Suppressor macrophage treated with lipopolysaccharide for 1 hour (primary cell): ENCODE measurements around the gene EIF2AK2.
"Not testable (repeated sequence)": the region's sequence is repeated elsewhere in the genome, so short reads cannot be mapped to it uniquely, and the experiment has no call there.

ENCODE experiments used
- DNase-seq, 3 donors: peaks; one replicate each; pipeline ENCODE4 v3.0.0-alpha.2; 2020 to 2022

The EIF2AK2 gene

GRCh38 chr2:37156857-37157714 lies at the start of gene EIF2AK2:
EIF2AK2 (minus strand) TSS chr2:37156980; CDS start chr2:37147806, 9,174 bp downstream.
- peak; percentile 94 to 95 (median 95) for DNase-seq

DNA sequence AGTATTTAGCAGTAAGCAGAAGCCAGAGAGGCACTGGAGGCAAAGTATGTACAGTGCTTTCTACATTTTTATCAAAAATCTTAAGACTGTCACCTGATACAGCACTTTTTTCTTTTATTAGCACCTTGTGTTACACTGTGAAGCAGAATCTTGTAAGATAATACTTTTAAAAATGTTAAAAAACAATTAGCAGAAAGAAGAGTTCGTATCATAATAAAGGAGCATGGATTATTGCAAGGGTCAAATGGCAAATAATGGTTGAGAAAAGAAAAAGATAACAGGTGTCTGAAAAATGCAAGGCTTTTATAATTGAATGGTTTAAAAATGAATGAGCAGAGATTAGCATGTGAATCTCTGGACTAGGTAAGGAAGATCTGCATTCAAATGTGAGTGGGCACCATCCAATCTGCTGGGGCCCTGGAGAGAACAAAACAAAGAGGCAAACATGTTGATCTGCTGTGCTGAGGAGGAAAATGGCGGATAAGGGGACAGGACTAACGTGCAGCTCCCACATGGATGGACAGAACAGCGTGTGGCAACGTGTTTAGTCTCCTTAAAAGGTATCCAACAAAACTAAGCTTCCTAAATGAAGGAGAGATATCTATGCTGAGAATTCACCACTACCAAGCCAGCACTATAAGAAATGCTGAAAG lies 49.0 kb upstream of the EIF2AK2 start:
- DNase-seq = no peak

- not testable (repeated sequence) for DNase-seq
Measured at GRCh38 chr2:37205071-37205661, 48.4 kb upstream of the EIF2AK2 start.

DNA sequence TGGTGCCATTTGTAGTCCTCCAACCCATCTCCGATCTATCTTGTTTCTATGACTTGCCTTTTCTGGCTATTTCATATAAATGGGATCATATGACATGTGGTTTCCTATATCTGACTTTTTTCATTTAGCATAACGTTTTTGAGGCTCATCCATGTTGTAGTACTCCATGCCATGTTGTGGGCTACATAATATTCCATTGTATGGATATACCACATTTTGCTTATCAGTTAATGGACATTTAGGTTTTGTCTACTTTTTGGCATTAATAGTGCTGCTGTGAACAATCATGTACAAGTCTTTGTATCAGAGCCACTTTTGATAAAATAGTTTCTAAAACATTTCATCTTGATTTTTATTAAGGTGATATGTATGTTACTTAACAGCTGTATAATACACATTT lies 46.9 kb upstream of the EIF2AK2 start:
- DNase-seq = no peak

DNA sequence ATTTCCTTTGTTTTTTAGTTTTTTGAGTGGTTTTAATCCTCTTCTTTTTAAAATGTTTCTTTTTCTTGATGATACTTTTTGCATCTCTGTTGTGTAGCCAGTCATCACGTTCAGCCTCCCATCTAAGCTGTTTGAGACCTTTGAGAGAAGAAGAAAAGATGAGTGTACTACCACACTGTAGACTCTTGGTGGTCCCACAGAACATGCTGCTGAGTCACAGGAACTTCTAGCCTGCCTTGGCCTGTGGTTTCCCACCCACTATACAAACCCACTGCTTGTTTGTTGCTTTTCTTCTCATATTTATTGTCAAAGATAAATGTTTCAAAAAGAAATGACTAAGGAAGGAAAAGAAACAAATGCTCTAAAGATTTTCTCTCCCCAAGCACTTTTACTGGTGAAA lies 45.0 kb upstream of the EIF2AK2 start:
- peak in 1 of 3 donors; percentile 17 for DNase-seq

DNA sequence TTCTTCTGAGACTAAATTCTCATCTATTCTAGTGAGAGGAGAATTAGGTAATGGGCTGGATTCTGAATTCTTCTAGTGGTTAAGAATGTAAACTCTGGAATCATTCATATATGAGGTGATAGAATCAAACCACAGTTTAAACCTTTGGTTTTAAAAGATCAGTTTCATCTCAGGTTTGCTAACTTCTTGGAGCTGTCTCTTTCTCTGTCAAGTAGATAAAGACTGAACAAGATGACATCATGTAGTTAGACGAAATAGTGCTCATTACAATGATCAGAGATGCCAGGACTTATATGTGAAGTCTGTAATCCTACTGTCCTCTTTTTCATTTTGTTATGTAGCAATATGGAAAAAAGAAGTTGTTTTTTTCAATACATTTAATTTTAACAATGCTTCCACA lies 44.4 kb upstream of the EIF2AK2 start:
- DNase-seq = no peak

DNA sequence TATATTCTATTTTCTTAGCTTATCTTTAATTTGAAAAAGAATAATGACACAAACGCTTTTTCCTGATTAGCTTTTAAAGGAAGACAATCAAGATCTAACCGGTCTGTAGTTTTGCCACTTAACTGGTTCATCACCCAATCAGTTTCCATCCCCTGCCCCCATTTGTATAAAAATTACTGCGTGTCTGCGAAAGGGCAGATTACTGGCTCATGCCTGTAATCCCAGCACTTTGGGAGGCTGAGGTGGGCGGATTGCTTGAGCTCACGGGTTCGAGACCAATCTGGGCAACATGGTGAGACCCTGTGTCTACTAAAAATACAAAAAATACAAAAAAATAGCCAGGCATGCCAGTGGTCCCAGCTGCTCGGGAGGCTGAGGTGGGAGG lies 41.9 kb upstream of the EIF2AK2 start:
- no peak for DNase-seq

- DNase-seq = peak; percentile 91 to 94 (median 92)
Measured at GRCh38 chr2:37196320-37197195, 39.8 kb upstream of the EIF2AK2 start, which contains the start of gene CEBPZOS. CEBPZOS (plus strand) TSS chr2:37196496; CDS start chr2:37199705, 3,209 bp downstream.

DNA sequence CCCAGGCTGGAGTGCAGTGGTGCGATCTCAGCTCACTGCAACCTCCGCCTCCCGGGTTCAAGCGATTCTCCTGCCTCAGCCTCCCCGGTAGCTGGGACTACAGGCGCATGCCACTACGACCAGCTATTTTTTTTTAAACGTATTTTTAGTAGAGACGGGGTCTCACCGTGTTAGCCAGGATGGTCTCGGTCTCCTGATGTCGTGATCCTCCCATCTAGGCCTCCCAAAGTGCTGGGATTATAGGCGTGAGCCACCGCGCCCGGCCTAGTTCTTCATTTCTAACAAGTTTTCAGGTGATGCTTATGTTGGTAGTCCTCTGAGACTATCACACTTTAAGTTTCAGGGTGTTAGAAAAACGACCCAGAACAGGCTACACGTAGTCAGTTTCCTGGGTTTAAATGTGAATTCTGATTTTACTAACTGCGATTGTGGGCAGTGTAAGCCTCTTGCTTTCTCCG lies 39.1 kb upstream of the EIF2AK2 start:
- DNase-seq = not testable (repeated sequence)

GRCh38 chr2:37192551-37192950 lies 35.8 kb upstream of the EIF2AK2 start:
- no peak for DNase-seq

GRCh38 chr2:37191747-37192146 lies 35.0 kb upstream of the EIF2AK2 start:
- no peak for DNase-seq

GRCh38 chr2:37191253-37191652 lies 34.5 kb upstream of the EIF2AK2 start:
- DNase-seq = no peak

- no peak for DNase-seq
Measured at GRCh38 chr2:37190290-37190689, 33.5 kb upstream of the EIF2AK2 start.

DNA sequence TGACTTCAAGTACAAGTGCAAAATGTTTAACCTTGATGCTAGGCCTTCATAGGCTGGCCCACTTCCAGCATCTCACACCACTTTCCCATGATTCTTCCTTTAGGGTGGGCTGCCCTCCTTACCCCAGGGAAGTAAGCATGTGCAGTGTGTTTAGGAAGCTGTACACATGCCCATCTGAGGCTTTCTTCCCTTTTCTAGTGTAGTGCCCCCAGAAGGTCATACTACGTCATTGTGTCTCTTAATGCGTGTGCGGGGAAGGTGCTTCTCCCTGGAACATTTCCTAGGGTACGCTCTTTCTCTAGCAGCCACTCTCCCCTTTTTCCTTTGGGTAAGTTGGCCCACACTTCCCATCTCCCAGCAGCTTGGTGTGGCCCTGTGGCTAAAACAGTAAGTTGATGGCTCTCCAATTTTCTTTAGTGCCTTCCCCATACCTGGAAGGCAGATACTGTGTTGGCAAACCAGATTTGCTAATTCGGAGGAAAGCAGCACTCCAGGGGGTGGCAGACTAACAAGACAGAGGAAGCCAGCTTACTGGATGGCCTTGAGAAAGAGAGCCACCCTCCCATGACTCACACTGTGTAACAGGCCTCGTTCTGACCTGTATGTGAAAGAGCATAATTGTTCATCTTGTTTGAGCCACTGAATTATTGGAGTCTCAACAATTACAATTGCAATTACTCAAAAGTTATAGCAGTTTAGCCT lies 32.8 kb upstream of the EIF2AK2 start:
- DNase-seq = peak; percentile 78 to 81 (median 81)

GRCh38 chr2:37188570-37188969 lies 31.8 kb upstream of the EIF2AK2 start, which contains the start of gene SULT6B1:
SULT6B1 (minus strand) TSS chr2:37188670; CDS start chr2:37188640, 30 bp downstream.
- DNase-seq = no peak

- DNase-seq = no peak
Measured at GRCh38 chr2:37181726-37182684, 25.2 kb upstream of the EIF2AK2 start.

DNA sequence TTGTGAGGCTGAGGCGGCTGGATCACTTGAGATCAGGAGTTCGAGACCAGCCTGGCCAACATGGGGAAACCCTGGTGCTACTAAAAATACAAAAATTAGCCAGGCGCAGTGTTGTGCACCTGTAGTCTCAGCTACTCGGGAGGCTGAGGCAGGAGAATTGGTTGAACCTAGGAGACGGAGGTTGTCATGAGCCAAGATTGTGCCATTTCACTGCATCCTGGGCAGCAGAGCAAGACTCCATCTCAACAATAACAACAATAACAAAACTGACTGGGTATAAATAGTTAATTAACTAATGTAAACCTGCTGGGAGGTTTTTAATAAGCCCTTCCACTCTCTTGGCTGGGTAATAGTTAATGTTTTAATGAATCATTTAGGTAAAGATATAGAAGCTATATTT lies 23.9 kb upstream of the EIF2AK2 start:
- no peak for DNase-seq

- no peak for DNase-seq
Measured at GRCh38 chr2:37180006-37180639, 23.3 kb upstream of the EIF2AK2 start.

- DNase-seq = no peak
Measured at GRCh38 chr2:37173741-37174140, 17.0 kb upstream of the EIF2AK2 start.

DNA sequence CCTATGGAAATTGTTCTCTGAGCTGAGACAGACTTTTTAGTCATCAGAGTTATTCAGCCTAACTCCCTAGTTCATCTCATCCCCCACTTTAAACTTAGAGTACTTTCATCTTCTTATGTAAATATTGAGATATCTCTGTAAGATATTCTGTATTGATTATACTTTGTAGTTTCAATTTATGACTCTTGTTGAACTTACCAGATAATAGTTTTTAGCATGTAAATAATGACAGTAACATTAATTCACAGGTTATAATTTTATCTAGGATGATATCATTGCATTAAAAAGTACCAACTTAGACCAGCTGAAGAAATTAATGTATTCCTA lies 14.8 kb upstream of the EIF2AK2 start:
- no peak for DNase-seq
